Loucy (cell line): ENCODE results near the gene AJM1.
"Not testable (repeated sequence)": the region's sequence is repeated elsewhere in the genome, so short reads cannot be mapped to it uniquely, and the experiment has no call there.

ENCODE experiments used
- H2AFZ ChIP-seq: fragments of 200-600 bp; sonication (generic); 2 replicates; pipeline ENCODE4 v1.6.0; 2016; ENCODE audit warnings: antibody characterized with exemption, mild to moderate bottlenecking, low read length, moderate library complexity
- H3F3A ChIP-seq: fragments of 200-600 bp; 2 replicates; pipeline ENCODE4 v1.6.0; 2016; ENCODE audit warnings: antibody characterized with exemption, low read depth, mild to moderate bottlenecking
- H3K27me3 ChIP-seq: fragments of 200-600 bp; sonication (generic); 2 replicates; pipeline ENCODE4 v1.6.1; 2014; ENCODE audit warnings: low read length, mild to moderate bottlenecking; ENCODE audit not compliant: insufficient read depth, poor library complexity, severe bottlenecking
- H3K36me3 ChIP-seq: fragments of 200-600 bp; sonication (generic); 2 replicates; pipeline ENCODE4 v1.6.1; 2016; ENCODE audit warnings: low read length; ENCODE audit not compliant: insufficient read depth
- H3K4me1 ChIP-seq: fragments of 200-600 bp; sonication (generic); 2 replicates; pipeline ENCODE4 v1.5.1; 2014; ENCODE audit warnings: low read length, mild to moderate bottlenecking; ENCODE audit not compliant: insufficient read depth, poor library complexity, severe bottlenecking
- H3K4me2 ChIP-seq: fragments of 200-600 bp; sonication (generic); 2 replicates; pipeline ENCODE4 v1.6.0; 2014; ENCODE audit warnings: antibody characterized with exemption, low read length, low read depth, mild to moderate bottlenecking; ENCODE audit not compliant: poor library complexity, severe bottlenecking
- H3K4me3 ChIP-seq: fragments of 200-600 bp; sonication (generic); 2 replicates; pipeline ENCODE4 v1.5.1; 2014; ENCODE audit warnings: low read length, mild to moderate bottlenecking, mixed read lengths; ENCODE audit not compliant: poor library complexity, severe bottlenecking
- H3K79me2 ChIP-seq: fragments of 200-600 bp; sonication (generic); 2 replicates; pipeline ENCODE4 v1.6.1; 2014; ENCODE audit warnings: low read length; ENCODE audit not compliant: insufficient read depth
- H3K9ac ChIP-seq: fragments of 200-600 bp; sonication (generic); 2 replicates; pipeline ENCODE4 v1.6.0; 2014; ENCODE audit warnings: mild to moderate bottlenecking, low read depth, low read length, moderate library complexity; ENCODE audit not compliant: poor library complexity, severe bottlenecking
- H3K9me2 ChIP-seq: fragments of 200-600 bp; sonication (generic); replicated peaks from 2 replicates; pipeline ENCODE4 v1.6.1; 2016; ENCODE audit warnings: low read depth, low read length, mixed read lengths
- H3K9me3 ChIP-seq: fragments of 200-600 bp; sonication (generic); 2 replicates; pipeline ENCODE4 v1.6.1; 2014; ENCODE audit warnings: mild to moderate bottlenecking, antibody characterized with exemption, low read length, low read depth; ENCODE audit not compliant: insufficient read depth
- H4K20me1 ChIP-seq: fragments of 200-600 bp; sonication (generic); 2 replicates; pipeline ENCODE4 v1.6.0; 2014; ENCODE audit warnings: antibody characterized with exemption, low read length, mild to moderate bottlenecking; ENCODE audit not compliant: insufficient read depth, poor library complexity, severe bottlenecking
- EZH2phosphoT487 ChIP-seq: fragments of 200-600 bp; IDR thresholded peaks from 2 replicates; pipeline ENCODE4 v1.6.1; 2018; ENCODE audit warnings: antibody characterized with exemption, mild to moderate bottlenecking, moderate library complexity, borderline replicate concordance
- TF ChIP-seq, protein P1 (sequence below): fragments of 200-600 bp; sonication (generic); conservative IDR thresholded peaks from 2 replicates; pipeline ENCODE4 v1.5.1; 2014; ENCODE audit warnings: mild to moderate bottlenecking, antibody characterized with exemption, low read length

AJM1 gene

DNA sequence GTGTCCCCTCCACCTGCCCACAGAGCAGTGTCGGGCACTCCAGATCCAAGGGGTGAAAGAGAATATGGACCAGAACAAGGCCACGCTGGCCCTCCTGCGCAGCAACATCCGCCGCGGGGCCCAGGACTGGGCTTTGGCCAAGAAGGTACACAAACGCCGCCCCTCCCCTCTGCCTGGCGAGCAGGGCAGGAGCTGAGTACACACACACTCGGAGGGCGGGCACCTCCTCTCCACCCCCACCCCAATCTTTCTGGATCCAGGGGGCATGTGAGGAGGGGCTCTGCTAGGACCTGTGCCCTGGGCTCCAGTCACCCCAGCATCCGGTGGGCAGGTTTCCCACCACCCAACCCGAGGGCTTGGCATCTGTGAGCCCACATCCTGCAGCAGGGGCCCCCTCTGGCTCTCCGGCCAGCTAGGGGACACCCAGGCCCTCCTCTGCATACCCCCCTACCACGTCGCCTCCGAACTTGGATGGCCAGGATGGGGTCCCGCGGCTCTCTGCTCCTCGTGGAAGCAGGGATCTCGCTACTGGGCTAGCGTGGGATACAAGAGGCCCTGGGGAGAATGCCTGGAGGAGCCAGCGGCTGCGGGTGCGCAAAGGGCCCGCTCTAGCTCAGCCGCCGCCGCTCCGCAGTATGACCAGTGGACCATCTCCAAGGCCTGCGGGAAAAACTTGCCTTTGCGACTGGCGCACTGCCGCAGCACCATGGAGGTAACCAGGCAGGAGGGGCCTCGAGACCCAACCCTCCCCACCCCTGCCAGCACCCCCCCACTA is 43.0 kb upstream of the AJM1 start:
- Histone ChIP-seq H3K4me1 (peaks cover 5% of the 10 kb centered on the region), H4K20me1 (no peaks in the 10 kb centered on the region), H3K27me3 (no peaks in the 10 kb centered on the region), H3K9me3 (no peaks in the 10 kb centered on the region), H3K79me2 (no peaks in the 10 kb centered on the region), H3F3A (no peaks in the 10 kb centered on the region), H3K4me2 (peak overlapping the region; percentile 82), H3K9me2 (no peaks in the 10 kb centered on the region), H3K4me3 (peak overlapping the region; percentile 42), H2AFZ (no peak overlapping the region), H3K9ac (no peak overlapping the region), H3K36me3 (no peaks in the 10 kb centered on the region)
- TF ChIP-seq, protein P1, sequence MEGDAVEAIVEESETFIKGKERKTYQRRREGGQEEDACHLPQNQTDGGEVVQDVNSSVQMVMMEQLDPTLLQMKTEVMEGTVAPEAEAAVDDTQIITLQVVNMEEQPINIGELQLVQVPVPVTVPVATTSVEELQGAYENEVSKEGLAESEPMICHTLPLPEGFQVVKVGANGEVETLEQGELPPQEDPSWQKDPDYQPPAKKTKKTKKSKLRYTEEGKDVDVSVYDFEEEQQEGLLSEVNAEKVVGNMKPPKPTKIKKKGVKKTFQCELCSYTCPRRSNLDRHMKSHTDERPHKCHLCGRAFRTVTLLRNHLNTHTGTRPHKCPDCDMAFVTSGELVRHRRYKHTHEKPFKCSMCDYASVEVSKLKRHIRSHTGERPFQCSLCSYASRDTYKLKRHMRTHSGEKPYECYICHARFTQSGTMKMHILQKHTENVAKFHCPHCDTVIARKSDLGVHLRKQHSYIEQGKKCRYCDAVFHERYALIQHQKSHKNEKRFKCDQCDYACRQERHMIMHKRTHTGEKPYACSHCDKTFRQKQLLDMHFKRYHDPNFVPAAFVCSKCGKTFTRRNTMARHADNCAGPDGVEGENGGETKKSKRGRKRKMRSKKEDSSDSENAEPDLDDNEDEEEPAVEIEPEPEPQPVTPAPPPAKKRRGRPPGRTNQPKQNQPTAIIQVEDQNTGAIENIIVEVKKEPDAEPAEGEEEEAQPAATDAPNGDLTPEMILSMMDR, result no peak
- no peak for TF ChIP-seq EZH2phosphoT487

DNA sequence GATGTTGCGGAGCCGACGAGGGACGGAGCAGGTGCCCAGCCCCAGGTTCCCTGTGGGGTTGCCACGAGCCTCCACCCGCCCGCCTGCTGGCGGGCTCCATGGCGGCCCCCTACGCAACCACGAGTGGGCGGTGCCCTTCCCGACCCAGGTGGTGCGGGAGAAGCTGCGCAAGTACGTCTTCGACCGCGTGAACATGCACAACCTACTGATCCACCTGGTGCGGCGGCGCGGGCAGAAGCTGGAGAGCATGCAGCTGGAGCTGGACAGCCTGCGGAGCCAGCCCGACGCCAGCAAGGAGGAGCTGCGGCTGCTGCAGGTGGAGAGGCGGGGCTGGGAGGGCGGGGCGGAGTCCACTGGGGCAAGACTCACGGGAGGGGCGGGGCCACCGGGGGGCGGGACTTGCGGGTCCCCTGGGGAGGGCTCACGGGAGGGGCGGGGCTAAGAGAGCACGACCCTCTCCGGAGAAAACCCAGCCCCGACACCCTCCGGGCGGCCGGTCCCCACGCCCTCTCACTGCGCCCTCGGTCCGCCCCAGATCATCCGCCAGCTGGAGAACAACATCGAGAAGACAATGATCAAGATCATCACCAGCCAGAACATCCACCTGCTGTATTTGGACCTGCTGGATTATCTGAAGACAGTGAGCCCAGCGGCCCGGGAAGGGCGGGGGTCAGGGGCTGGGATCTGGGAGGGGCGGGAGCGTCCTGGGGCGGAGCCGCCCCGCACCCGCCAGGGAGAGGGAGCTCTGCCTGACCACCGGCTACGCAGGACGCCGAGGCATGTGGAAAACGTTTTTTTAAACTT is 42.2 kb upstream of the AJM1 start:
- H3K4me2 ChIP-seq, result peak overlapping the region; percentile 82
- H3K9me3 ChIP-seq, result no peaks in the 10 kb centered on the region
- H3F3A ChIP-seq, result no peaks in the 10 kb centered on the region
- H3K9me2 ChIP-seq, result no peaks in the 10 kb centered on the region
- no peaks in the 10 kb centered on the region for H3K79me2 ChIP-seq
- peak overlapping the region; percentile 69 for H3K4me3 ChIP-seq
- no peaks in the 10 kb centered on the region for H3K36me3 ChIP-seq
- no peaks in the 10 kb centered on the region for H4K20me1 ChIP-seq
- peak overlapping the region; percentile 36 for H3K9ac ChIP-seq
- no peaks in the 10 kb centered on the region for H3K27me3 ChIP-seq
- peaks cover 5% of the 10 kb centered on the region for H3K4me1 ChIP-seq
- no peak for TF ChIP-seq EZH2phosphoT487
- TF ChIP-seq, protein P1, result no peak
- H2AFZ ChIP-seq, result peak overlapping the region; percentile 88

DNA sequence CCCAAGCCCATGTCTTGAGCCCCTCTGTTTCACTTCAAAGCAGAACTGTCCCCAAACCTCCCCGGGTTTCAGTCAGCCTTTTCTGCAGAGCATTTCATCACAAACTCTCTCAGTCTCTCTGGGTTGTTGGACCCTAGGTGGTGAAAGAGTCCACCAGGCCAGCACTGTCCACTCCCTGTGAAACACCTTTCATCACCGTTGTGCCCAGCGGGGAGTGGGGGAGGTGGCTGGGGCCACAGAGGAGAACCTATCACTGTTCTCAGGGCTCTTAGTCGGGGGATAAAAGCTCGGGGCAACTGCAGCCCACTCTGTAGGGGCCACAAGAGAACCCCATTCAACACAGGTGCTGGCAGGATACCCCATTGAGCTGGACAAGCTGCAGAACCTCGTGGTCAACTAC is 40.0 kb upstream of the AJM1 start:
- Histone ChIP-seq H2AFZ (no peak overlapping the region), H3K79me2 (peaks cover 19% of the 10 kb centered on the region), H3K4me3 (no peak overlapping the region), H3K9me3 (no peaks in the 10 kb centered on the region), H3K4me1 (peaks cover 18% of the 10 kb centered on the region), H4K20me1 (peaks cover 11% of the 10 kb centered on the region), H3F3A (no peaks in the 10 kb centered on the region), H3K9me2 (no peaks in the 10 kb centered on the region), H3K36me3 (no peaks in the 10 kb centered on the region), H3K9ac (no peak overlapping the region), H3K4me2 (no peak overlapping the region), H3K27me3 (no peaks in the 10 kb centered on the region)
- TF ChIP-seq, protein P1, result no peak
- no peak for TF ChIP-seq EZH2phosphoT487

DNA sequence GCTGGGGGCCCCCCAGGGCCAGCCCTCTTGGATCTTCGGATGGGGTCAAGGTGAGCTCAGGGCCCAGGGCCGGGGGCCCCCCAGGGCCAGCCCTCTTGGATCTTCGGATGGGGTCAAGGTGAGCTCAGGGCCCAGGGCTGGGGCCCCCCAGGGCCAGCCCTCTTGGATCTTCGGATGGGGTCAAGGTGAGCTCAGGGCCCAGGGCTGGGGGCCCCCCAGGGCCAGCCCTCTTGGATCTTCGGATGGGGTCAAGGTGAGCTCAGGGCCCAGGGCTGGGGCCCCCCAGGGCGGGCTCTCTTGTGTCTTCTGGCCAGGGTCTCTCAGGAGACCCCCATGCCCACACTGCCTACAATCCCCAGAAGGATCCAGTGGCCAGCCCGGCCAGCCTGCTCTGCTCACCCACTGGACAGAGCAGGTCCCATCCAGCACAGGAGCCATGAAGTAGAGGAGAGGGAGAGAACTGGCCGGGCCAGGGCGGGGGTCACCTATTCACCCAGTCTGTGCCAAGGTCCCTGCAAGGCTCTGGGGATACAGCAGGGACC is 39.2 kb upstream of the AJM1 start:
- H2AFZ ChIP-seq, H3K4me2 ChIP-seq, H3K9me3 ChIP-seq, H3K27me3 ChIP-seq, H3K36me3 ChIP-seq, H3K9ac ChIP-seq, H3K4me3 ChIP-seq, H3F3A ChIP-seq, H3K9me2 ChIP-seq: not testable (repeated sequence)
- H3K4me1 ChIP-seq, result peaks cover 20% of the 10 kb centered on the region
- H3K79me2 ChIP-seq, result peaks cover 21% of the 10 kb centered on the region
- peaks cover 11% of the 10 kb centered on the region for H4K20me1 ChIP-seq
